ENCODE data around the gene NT5E.

NT5E gene

GRCh38 chr6:85460921-85461797 is 11.3 kb downstream of the NT5E start:
- DNase-seq = no peak

- no peak for DNase-seq
Observed at GRCh38 chr6:85461798-85462170, 11.9 kb downstream of the NT5E start.

- no peak for DNase-seq
Observed at GRCh38 chr6:85462673-85463072, 12.8 kb downstream of the NT5E start.

GRCh38 chr6:85463621-85464259 is 13.9 kb downstream of the NT5E start:
- no peak for DNase-seq

GRCh38 chr6:85464260-85464644 is 14.4 kb downstream of the NT5E start:
- no peak for DNase-seq

- DNase-seq = no peak
Observed at GRCh38 chr6:85464722-85465150, 14.9 kb downstream of the NT5E start.

- DNase-seq = no peak
Observed at GRCh38 chr6:85465762-85466161, 15.9 kb downstream of the NT5E start.

- no peak for DNase-seq
Observed at GRCh38 chr6:85468326-85468725, 18.4 kb downstream of the NT5E start.

GRCh38 chr6:85469276-85470022 is 19.6 kb downstream of the NT5E start:
- DNase-seq = no peak

- no peak for DNase-seq
Observed at GRCh38 chr6:85470023-85470410, 20.1 kb downstream of the NT5E start.

GRCh38 chr6:85472744-85473143 is 22.9 kb downstream of the NT5E start:
- no peak for DNase-seq

GRCh38 chr6:85473748-85474147 is 23.9 kb downstream of the NT5E start:
- no peak for DNase-seq

GRCh38 chr6:85476532-85476931 is 26.6 kb downstream of the NT5E start:
- DNase-seq = no peak

GRCh38 chr6:85479208-85479607 is 29.3 kb downstream of the NT5E start:
- DNase-seq = no peak

GRCh38 chr6:85482206-85482904 is 32.5 kb downstream of the NT5E start:
- no peak for DNase-seq

- no peak for DNase-seq
Observed at GRCh38 chr6:85482905-85483700, 33.2 kb downstream of the NT5E start.

GRCh38 chr6:85483846-85484245 is 34.0 kb downstream of the NT5E start:
- DNase-seq = no peak

GRCh38 chr6:85484948-85485347 is 35.1 kb downstream of the NT5E start:
- no peak for DNase-seq

GRCh38 chr6:85490516-85491248 is 40.8 kb downstream of the NT5E start:
- DNase-seq = no peak

GRCh38 chr6:85493389-85493788 is 43.5 kb downstream of the NT5E start:
- no peak for DNase-seq
